ENCODE measurements around the gene SRSF11.
"Not testable (repeated sequence)": the region's sequence is repeated elsewhere in the genome, so short reads cannot be mapped to it uniquely, and the experiment has no call there.

Gene SRSF11

DNA sequence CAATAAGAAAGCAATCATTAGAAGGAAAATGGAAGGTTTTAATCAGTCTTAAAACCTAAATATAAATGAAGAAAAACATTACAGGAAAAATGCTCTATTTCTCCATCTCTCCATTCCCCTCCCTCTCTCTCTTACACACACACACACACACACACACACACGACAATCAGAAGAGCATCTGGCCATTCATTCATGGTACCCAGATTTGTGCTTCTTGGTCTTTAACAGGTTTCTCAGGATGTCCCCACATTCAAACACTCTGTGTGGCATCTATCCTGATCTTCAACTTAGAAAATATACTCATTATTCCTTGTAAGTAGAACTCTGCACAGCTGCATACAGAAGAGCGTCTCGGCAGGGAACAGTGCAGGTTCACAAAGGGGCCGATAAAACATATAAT is 16.6 kb upstream of the SRSF11 start:
- Histone ChIP-seq H3K4me1 (ENCODE audit: insufficient read depth, low read length) (peaks cover 36% of the 10 kb centered on the region), H3K4me3 (ENCODE audit: low read depth in 1 of 2, low read length in 2 of 2) (peak overlapping the region in 1 of 2 donors; percentile 90), H3K9me3 (ENCODE audit: low read length) (no peaks in the 10 kb centered on the region), H3K9ac (ENCODE audit: low read length) (peak overlapping the region; percentile 90), H3K36me3 (ENCODE audit: insufficient read depth, low read length) (no peaks in the 10 kb centered on the region), H3K27ac (ENCODE audit: low read depth, low read length) (peak overlapping the region; percentile 75), H3K27me3 (ENCODE audit: control insufficient read depth in 1 of 2, insufficient read depth in 2 of 2, low read length in 2 of 2) (no peaks in the 10 kb centered on the region)

DNA sequence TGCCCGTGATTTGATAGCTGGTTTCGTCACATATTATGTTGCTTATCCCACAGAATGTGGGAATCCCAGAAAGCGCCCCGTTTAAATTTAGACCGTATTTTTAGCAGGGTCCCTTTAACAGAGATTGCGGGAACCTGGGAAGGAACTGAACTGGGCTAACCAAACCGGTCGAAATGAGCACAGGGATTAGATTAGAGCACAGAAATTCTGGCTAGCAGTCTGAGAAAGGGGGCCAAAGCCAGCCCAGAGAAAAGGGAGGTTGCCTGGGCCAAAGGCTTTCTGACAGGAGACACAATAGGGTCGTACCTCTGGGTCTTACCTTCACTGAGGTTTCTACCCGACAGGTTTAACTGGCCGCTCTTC is 16.1 kb upstream of the SRSF11 start:
- H3K27ac ChIP-seq (ENCODE audit: low read depth, low read length) = peak overlapping the region; percentile 75
- peaks cover 36% of the 10 kb centered on the region for H3K4me1 ChIP-seq (ENCODE audit: insufficient read depth, low read length)
- no peaks in the 10 kb centered on the region for H3K27me3 ChIP-seq (ENCODE audit: control insufficient read depth in 1 of 2, insufficient read depth in 2 of 2, low read length in 2 of 2)
- H3K9ac ChIP-seq (ENCODE audit: low read length) = peak overlapping the region; percentile 90
- peak overlapping the region; percentile 69 to 90 for H3K4me3 ChIP-seq (ENCODE audit: low read depth in 1 of 2, low read length in 2 of 2)
- H3K9me3 ChIP-seq (ENCODE audit: low read length) = no peaks in the 10 kb centered on the region
- H3K36me3 ChIP-seq (ENCODE audit: insufficient read depth, low read length) = no peaks in the 10 kb centered on the region

DNA sequence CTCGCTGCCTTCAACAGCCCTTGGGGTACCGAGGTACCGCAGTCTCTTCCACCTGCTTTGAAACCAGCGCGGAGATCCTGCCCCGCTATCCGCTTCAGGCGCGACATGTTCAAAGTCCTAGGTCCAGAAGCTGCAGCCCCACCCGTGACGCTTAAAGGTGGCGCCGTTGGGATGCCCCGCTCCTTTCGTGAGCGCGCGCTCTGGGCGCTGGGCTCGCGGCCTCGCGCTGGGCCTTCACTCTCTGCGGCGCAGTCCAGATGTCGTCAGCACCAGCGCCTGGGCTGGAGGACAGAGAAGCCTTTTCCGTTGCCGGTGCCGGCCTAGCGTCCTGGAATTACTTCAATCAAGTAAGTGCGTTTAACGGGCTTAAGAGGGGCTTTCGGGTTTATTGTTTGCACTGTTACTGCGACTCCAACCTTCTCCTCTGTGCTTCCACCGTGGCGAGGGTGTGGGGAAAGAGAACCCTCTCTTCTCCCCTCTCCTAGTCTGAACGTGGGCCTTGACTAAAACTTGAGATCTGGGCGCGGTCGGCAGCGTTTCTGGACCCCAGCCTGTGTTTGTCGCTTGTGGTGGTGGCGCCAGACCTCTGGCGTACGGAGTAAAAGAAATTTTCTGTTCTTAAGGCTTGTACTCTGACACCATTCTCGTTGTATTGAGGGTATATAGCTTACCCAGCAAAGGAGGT is 15.6 kb upstream of the SRSF11 start, which contains the start of gene LRRC40:
Gene LRRC40, minus strand, starts transcription at position 146 of the 685 bp plus-strand sequence. Its CDS starts 39 bp downstream, at position 107.
- peaks cover 36% of the 10 kb centered on the region for H3K4me1 ChIP-seq (ENCODE audit: insufficient read depth, low read length)

GRCh38 chr1:70206833-70207232 is 14.3 kb upstream of the SRSF11 start:
- H3K27ac ChIP-seq (ENCODE audit: low read depth, low read length); H3K36me3 ChIP-seq (ENCODE audit: insufficient read depth, low read length); H3K9me3 ChIP-seq (ENCODE audit: low read length); H3K27me3 ChIP-seq (ENCODE audit: control insufficient read depth in 1 of 2, insufficient read depth in 2 of 2, low read length in 2 of 2); H3K9ac ChIP-seq (ENCODE audit: low read length): not testable (repeated sequence)
- Histone ChIP-seq H3K4me1 (ENCODE audit: insufficient read depth, low read length) (peaks cover 36% of the 10 kb centered on the region), H3K4me3 (ENCODE audit: low read depth in 1 of 2, low read length in 2 of 2) (peak overlapping the region; percentile 69 to 90)

More for the DNA sequence above, 15.6 kb upstream of the SRSF11 start, which contains the start of gene LRRC40:
- H3K27ac ChIP-seq (ENCODE audit: low read depth, low read length) = peak within 1 kb of the TSS; percentile 75
- H3K9me3 ChIP-seq (ENCODE audit: low read length) = no peaks in the 10 kb centered on the region
- H3K9ac ChIP-seq (ENCODE audit: low read length) = peak within 1 kb of the TSS; percentile 90
- peak within 1 kb of the TSS; percentile 69 to 90 for H3K4me3 ChIP-seq (ENCODE audit: low read depth in 1 of 2, low read length in 2 of 2)
- H3K27me3 ChIP-seq (ENCODE audit: control insufficient read depth in 1 of 2, insufficient read depth in 2 of 2, low read length in 2 of 2) = no peaks in the 10 kb centered on the region
- H3K36me3 ChIP-seq (ENCODE audit: insufficient read depth, low read length) = no peaks in the 10 kb centered on the region

- Histone ChIP-seq H3K9me3 (ENCODE audit: low read length) (no peaks in the 10 kb centered on the region), H3K36me3 (ENCODE audit: insufficient read depth, low read length) (no peaks in the 10 kb centered on the region), H3K4me3 (ENCODE audit: low read depth in 1 of 2, low read length in 2 of 2) (no peak overlapping the region), H3K27ac (ENCODE audit: low read depth, low read length) (no peak overlapping the region), H3K4me1 (ENCODE audit: insufficient read depth, low read length) (peaks cover 36% of the 10 kb centered on the region), H3K9ac (ENCODE audit: low read length) (no peak overlapping the region), H3K27me3 (ENCODE audit: control insufficient read depth in 1 of 2, insufficient read depth in 2 of 2, low read length in 2 of 2) (no peaks in the 10 kb centered on the region)
Observed at GRCh38 chr1:70207492-70207891, 13.7 kb upstream of the SRSF11 start.

DNA sequence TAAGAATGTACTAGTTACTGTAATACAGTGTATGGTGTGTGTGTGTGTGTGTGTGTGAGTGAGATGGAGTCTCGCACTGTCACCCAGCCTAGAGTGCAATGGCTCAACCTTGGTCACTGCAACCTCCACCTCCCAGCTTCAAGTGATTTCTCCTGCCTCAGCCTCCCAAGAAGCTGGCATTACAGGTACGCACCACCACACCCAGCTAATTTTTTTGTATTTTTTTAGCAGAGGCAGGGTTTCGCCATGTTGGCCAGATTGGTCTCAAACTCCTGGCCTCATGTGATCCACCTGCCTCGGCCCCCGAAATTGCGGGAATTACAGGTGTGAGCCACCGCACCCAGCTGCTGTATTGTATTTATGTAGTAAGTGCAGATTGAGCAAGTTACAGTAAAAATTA is 12.9 kb upstream of the SRSF11 start:
- no peaks in the 10 kb centered on the region for H3K27me3 ChIP-seq (ENCODE audit: control insufficient read depth in 1 of 2, insufficient read depth in 2 of 2, low read length in 2 of 2)
- no peaks in the 10 kb centered on the region for H3K9me3 ChIP-seq (ENCODE audit: low read length)
- H3K27ac ChIP-seq (ENCODE audit: low read depth, low read length) = no peak overlapping the region
- peaks cover 35% of the 10 kb centered on the region for H3K4me1 ChIP-seq (ENCODE audit: insufficient read depth, low read length)
- no peak overlapping the region for H3K4me3 ChIP-seq (ENCODE audit: low read depth in 1 of 2, low read length in 2 of 2)
- H3K9ac ChIP-seq (ENCODE audit: low read length) = no peak overlapping the region
- no peaks in the 10 kb centered on the region for H3K36me3 ChIP-seq (ENCODE audit: insufficient read depth, low read length)

- H3K27ac ChIP-seq (ENCODE audit: low read depth, low read length) = no peak overlapping the region
- H3K4me3 ChIP-seq (ENCODE audit: low read depth in 1 of 2, low read length in 2 of 2) = no peak overlapping the region
- peaks cover 21% of the 10 kb centered on the region for H3K4me1 ChIP-seq (ENCODE audit: insufficient read depth, low read length)
- H3K36me3 ChIP-seq (ENCODE audit: insufficient read depth, low read length) = no peaks in the 10 kb centered on the region
- no peaks in the 10 kb centered on the region for H3K27me3 ChIP-seq (ENCODE audit: control insufficient read depth in 1 of 2, insufficient read depth in 2 of 2, low read length in 2 of 2)
- no peaks in the 10 kb centered on the region for H3K9me3 ChIP-seq (ENCODE audit: low read length)
- no peak overlapping the region for H3K9ac ChIP-seq (ENCODE audit: low read length)
Observed at GRCh38 chr1:70210820-70211219, 10.4 kb upstream of the SRSF11 start.

DNA sequence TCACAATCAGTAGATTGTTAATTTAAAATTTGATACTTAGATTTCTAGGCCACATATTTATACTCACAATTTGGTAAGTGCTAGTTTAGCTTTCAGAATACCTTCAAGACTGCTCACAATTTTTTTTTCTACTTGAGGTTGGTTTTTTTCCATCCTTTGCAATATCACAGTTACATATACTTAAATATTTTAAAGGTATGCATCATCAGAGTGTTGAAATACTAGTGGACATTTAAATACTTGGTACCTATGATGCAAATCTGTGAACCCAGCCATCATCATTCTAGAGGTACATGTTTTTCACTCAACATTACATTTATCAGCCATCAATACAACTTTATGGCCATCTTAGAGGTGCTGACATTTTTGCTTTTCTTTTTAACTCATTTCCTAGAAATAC is 9.6 kb upstream of the SRSF11 start:
- Histone ChIP-seq H3K4me1 (ENCODE audit: insufficient read depth, low read length) (peaks cover 19% of the 10 kb centered on the region), H3K36me3 (ENCODE audit: insufficient read depth, low read length) (peaks cover 5% of the 10 kb centered on the region), H3K9me3 (ENCODE audit: low read length) (no peaks in the 10 kb centered on the region), H3K4me3 (ENCODE audit: low read depth in 1 of 2, low read length in 2 of 2) (no peak overlapping the region), H3K9ac (ENCODE audit: low read length) (no peak overlapping the region), H3K27ac (ENCODE audit: low read depth, low read length) (no peak overlapping the region), H3K27me3 (ENCODE audit: control insufficient read depth in 1 of 2, insufficient read depth in 2 of 2, low read length in 2 of 2) (no peaks in the 10 kb centered on the region)

DNA sequence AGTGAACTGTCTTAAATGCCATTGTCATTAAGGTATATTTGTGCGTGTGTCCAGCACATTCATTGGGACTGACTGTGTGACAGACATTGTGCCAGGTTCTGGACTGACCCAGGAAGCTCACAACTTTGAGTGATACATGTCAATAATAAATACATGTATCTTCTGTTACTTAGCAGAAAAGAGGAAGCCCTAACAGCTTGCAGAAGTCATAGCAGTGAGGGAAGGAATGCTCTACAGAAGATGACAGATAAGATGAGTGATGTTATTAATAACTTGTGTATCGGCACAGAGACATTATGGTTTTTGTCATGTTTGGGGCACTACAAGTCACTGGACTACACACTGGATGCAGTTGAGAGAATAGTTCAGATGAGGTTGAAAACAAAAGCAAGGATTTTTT is 1.2 kb upstream of the SRSF11 start:
- Histone ChIP-seq H3K27ac (ENCODE audit: low read depth, low read length) (no peak overlapping the region), H3K36me3 (ENCODE audit: insufficient read depth, low read length) (peaks cover 18% of the 10 kb centered on the region), H3K9me3 (ENCODE audit: low read length) (no peaks in the 10 kb centered on the region), H3K4me1 (ENCODE audit: insufficient read depth, low read length) (peaks cover 30% of the 10 kb centered on the region), H3K27me3 (ENCODE audit: control insufficient read depth in 1 of 2, insufficient read depth in 2 of 2, low read length in 2 of 2) (no peaks in the 10 kb centered on the region), H3K9ac (ENCODE audit: low read length) (no peak overlapping the region), H3K4me3 (ENCODE audit: low read depth in 1 of 2, low read length in 2 of 2) (no peak overlapping the region)

DNA sequence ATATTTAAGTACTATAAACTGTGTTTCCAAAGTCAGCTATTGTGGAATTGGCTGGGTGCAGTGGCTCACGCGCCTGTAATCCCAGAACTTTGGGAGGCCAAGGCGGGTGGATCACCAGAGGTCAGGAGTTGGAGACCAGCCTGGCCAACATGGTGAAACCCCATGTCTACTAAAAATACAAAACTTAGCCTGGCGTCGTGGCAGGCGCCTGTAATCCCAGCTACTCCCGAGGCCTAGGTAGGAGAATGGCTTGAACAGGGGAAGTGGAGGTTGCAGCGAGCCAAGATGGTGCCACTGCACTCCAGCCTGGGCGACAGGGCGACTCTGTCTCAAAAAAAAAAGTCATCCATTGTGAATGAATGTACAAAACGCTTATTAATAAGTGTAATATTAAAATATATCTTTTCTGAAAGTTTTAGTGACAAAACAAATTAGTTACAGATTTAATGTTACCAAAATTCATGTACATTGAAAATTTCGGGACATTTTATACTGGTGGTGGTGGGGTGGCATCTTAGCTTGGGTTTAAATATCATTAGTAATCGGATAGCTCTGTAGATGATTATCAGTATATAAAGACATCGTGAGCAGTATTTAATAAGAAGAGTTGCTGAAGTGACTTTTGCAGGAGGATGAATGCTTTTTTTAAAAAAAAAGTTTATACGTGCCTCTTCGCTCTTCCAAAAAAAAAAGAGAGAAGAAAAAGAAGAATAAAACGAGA is 503 bp upstream of the SRSF11 start:
- peaks cover 30% of the 10 kb centered on the region for H3K4me1 ChIP-seq (ENCODE audit: insufficient read depth, low read length)
- no peak overlapping the region for H3K9ac ChIP-seq (ENCODE audit: low read length)
- H3K4me3 ChIP-seq (ENCODE audit: low read depth in 1 of 2, low read length in 2 of 2) = peak overlapping the region in 1 of 2 donors; percentile 73
- H3K36me3 ChIP-seq (ENCODE audit: insufficient read depth, low read length) = peaks cover 18% of the 10 kb centered on the region
- peak overlapping the region; percentile 86 for H3K27ac ChIP-seq (ENCODE audit: low read depth, low read length)
- no peaks in the 10 kb centered on the region for H3K9me3 ChIP-seq (ENCODE audit: low read length)
- no peaks in the 10 kb centered on the region for H3K27me3 ChIP-seq (ENCODE audit: control insufficient read depth in 1 of 2, insufficient read depth in 2 of 2, low read length in 2 of 2)

DNA sequence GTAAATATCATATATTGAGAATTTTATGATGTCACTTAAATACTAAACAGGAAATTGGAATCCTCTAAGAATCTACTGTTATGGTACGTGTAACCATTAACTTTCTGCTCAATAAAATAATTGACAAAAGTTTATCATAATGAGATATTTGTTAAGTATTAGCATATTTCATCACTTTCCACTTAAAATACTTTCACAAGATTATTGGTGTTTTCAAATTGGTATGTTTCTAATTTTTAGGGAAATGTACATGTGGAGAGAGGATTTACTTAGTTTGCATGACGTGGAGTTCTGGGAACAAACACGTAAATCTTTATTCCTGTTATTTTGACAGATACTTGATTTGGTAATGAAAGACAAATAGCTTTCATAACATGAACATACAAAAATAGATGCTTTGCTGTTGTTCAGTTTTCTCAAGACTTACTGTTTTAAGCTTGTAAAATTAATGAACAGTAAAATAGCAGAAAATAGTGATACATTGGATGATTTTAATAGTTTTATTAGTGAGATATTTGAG is 1.6 kb downstream of the SRSF11 start:
- Histone ChIP-seq H3K4me1 (ENCODE audit: insufficient read depth, low read length) (peaks cover 38% of the 10 kb centered on the region), H3K27ac (ENCODE audit: low read depth, low read length) (no peak overlapping the region), H3K9me3 (ENCODE audit: low read length) (no peaks in the 10 kb centered on the region), H3K27me3 (ENCODE audit: control insufficient read depth in 1 of 2, insufficient read depth in 2 of 2, low read length in 2 of 2) (no peaks in the 10 kb centered on the region), H3K9ac (ENCODE audit: low read length) (peak overlapping the region; percentile 81), H3K36me3 (ENCODE audit: insufficient read depth, low read length) (peaks cover 12% of the 10 kb centered on the region), H3K4me3 (ENCODE audit: low read depth in 1 of 2, low read length in 2 of 2) (peak overlapping the region; percentile 63 to 73)
